Activated CD8-positive, alpha-beta T cell treated with anti-CD3 and anti-CD28 coated beads for 36 hours (primary cell): ENCODE data around the gene ARHGAP22. TPM values are rescaled to one million over a fixed set of nuclear protein-coding genes. Genes with fewer than 3 reads are reported as not detected.

Experiments used
- ATAC-seq: fragments of 200-7000 bp; cut with Tn5 transposase; one replicate; pipeline ENCODE4 v1.10.0; 2021; ENCODE audit warnings: mild to moderate bottlenecking, moderate library complexity
- CTCF ChIA-PET: fragments of 350-600 bp; sonication (Branson Sonifier 250); formaldehyde crosslinking; loops from one replicate; lab custom pipeline; 2021; ENCODE audit warnings: antibody characterized with exemption; lab: Charles Lee
- POLR2A ChIA-PET: fragments of 350-600 bp; sonication (Branson Sonifier 250); formaldehyde crosslinking; loops from one replicate; lab custom pipeline; 2021; ENCODE audit warnings: antibody characterized with exemption; lab: Charles Lee
- DNase-seq: peaks from one replicate; pipeline ENCODE4 v3.0.0-alpha.2; 2020
- H3K27ac Mint-ChIP-seq: one replicate; pipeline ENCODE4 v1.8.0; 2021; ENCODE audit warnings: mild to moderate bottlenecking, mixed read lengths
- H3K27me3 Mint-ChIP-seq: one replicate; pipeline ENCODE4 v1.8.0; 2021; ENCODE audit warnings: mixed read lengths
- H3K36me3 Mint-ChIP-seq: one replicate; pipeline ENCODE4 v1.8.0; 2021; ENCODE audit warnings: low read depth, mixed read lengths
- H3K4me1 Mint-ChIP-seq: one replicate; pipeline ENCODE4 v1.8.0; 2021; ENCODE audit warnings: low read depth, mixed read lengths
- H3K4me3 Mint-ChIP-seq: one replicate; pipeline ENCODE4 v1.8.0; 2021; ENCODE audit warnings: mild to moderate bottlenecking, moderate library complexity, mixed read lengths
- H3K9me3 Mint-ChIP-seq: one replicate; pipeline ENCODE4 v1.8.0; 2021; ENCODE audit warnings: mixed read lengths
- intact Hi-C: fragments of 100-400 bp; cut with micrococcal nuclease; formaldehyde crosslinking; loops from one replicate; pipeline ENCODE4 v1.10.0; 2022
- total RNA-seq, 2 experiments: library from RNA; stranded (reverse); gene quantifications; one replicate each; pipeline ENCODE4 v1.2.3, GENCODE V29; 2021
- TF ChIP-seq, protein P1 (sequence below): fragments of 200-600 bp; IDR thresholded peaks from one replicate; pipeline ENCODE4 v1.8.0; 2022; ENCODE audit warnings: antibody characterized with exemption, mild to moderate bottlenecking

ARHGAP22 gene
- total RNA-seq, 2 experiments from 2014 or later = not detected

DNA sequence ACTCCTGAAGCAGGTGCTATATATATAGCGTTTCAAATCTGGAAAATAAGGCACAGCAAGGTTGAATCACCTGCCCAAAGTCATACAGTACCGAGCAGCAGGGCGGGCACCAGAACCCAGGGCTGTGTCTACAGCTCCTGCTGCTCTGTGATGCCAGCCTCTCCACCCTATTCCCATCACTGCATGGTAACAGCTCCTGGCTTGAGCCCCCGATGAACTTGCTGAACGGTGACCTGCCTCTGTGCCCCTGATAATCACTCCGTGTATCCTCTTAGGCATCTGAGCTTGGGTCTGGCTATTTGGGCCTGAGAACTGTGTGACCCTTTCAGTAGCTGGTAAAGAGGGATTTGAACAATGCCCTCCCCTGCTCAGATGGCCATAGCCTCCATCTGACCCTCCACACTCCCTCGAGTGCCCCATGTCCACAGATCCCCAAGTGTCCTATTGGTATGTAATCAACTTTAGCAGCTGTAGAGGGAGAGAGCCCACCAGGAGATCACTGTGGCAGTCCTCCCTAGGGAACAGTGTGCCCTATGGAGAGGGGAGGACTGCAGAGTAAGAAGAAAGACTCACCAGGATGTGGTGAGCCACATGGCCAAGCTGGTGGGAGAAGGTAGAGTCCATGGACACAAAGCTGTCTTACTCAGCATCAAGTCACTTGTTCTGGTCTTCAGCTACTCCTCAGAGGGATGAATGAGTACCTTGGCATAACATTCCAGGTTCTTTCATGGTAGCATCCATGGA lies 1.1 kb upstream of the ARHGAP22 start:
- Mint-ChIP-seq H3K4me1 (peaks cover 2% of the 10 kb centered on the region), H3K36me3 (no peaks in the 10 kb centered on the region), H3K4me3 (no peak overlapping the region), H3K27ac (no peak overlapping the region), H3K9me3 (no peaks in the 10 kb centered on the region), H3K27me3 (peaks cover 28% of the 10 kb centered on the region)
- TF ChIP-seq, protein P1, sequence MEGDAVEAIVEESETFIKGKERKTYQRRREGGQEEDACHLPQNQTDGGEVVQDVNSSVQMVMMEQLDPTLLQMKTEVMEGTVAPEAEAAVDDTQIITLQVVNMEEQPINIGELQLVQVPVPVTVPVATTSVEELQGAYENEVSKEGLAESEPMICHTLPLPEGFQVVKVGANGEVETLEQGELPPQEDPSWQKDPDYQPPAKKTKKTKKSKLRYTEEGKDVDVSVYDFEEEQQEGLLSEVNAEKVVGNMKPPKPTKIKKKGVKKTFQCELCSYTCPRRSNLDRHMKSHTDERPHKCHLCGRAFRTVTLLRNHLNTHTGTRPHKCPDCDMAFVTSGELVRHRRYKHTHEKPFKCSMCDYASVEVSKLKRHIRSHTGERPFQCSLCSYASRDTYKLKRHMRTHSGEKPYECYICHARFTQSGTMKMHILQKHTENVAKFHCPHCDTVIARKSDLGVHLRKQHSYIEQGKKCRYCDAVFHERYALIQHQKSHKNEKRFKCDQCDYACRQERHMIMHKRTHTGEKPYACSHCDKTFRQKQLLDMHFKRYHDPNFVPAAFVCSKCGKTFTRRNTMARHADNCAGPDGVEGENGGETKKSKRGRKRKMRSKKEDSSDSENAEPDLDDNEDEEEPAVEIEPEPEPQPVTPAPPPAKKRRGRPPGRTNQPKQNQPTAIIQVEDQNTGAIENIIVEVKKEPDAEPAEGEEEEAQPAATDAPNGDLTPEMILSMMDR = no peak
- CTCF ChIA-PET = interaction anchor here (1.4 to 8.7 kb wide), 2 partner anchors 10 to 51 kb away, joined by 5 to 91 read pairs; no protein-coding TSS in a partner anchor
- intact Hi-C loops = no loop called here
- DNase-seq = no peak
- POLR2A ChIA-PET = no interaction called here
- ATAC-seq = no peak

DNA sequence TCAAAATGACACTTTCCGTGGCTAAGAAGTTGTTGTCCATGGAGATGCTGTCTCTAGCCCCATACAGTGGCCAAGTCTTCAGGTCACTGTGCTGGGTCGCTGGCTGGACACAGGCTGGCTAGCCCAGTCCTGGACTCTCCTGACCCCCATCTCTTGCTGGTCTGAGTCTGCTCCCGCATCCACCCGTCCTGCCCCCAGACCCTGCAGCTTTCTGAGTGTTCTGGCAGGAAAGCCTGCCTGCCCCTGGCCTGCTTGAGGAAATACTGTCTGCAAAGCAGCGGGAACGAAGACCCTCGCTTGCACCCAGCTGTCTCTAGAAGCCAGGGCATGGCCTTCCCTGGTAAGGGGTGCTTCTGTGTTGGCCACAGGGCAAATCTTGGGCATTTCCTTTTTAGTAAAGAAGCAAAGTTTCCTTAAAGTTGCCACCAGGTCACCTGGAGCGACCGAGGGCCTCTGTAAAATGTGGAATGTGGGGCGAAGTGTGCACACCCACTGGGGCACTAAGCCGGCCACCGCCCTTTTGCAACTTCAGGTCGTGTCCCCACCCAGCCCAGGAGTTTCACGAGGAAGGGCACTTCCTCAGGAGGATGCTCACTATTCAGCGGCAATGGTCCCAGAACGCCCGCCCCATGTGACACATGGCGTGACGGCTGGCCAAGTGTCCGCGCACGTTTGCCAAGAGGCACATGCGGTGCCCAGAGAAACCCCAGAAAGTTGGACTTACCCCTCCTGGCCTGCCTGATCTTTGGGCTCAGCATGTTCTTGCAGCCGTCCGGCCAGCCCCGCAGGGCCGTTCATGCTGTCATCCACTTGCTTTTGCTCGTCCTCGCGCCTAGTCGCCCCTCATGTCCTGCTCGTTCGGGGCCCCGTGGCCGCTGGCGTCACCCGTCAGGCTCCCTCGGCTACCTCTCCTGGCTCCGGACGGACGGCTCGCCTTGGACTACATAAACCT lies 558 bp downstream of the ARHGAP22 start:
- DNase-seq (no peak), ATAC-seq (no peak)
- H3K9me3 Mint-ChIP-seq = no peaks in the 10 kb centered on the region
- ChIA-PET POLR2A (no interaction called here), CTCF (interaction anchor here (1.0 to 8.7 kb wide), 2 partner anchors 52 to 53 kb away, joined by 4 to 91 read pairs; no protein-coding TSS in a partner anchor)
- intact Hi-C loops = no loop called here
- TF ChIP-seq, protein P1 = no peak
- H3K36me3 Mint-ChIP-seq = no peaks in the 10 kb centered on the region
- H3K4me1 Mint-ChIP-seq = peaks cover 2% of the 10 kb centered on the region
- peaks cover 28% of the 10 kb centered on the region for H3K27me3 Mint-ChIP-seq
- H3K27ac Mint-ChIP-seq = no peak overlapping the region
- H3K4me3 Mint-ChIP-seq = no peak overlapping the region

GRCh38 chr10:48603421-48604038 lies 1.3 kb downstream of the ARHGAP22 start:
- H3K36me3 Mint-ChIP-seq = no peaks in the 10 kb centered on the region
- DNase-seq (no peak), ATAC-seq (no peak)
- ChIA-PET CTCF (interaction anchor here (1.0 kb wide), 1 partner anchor 53 kb away, joined by 4 read pairs; no protein-coding TSS in a partner anchor), POLR2A (no interaction called here)
- TF ChIP-seq, protein P1 = no peak
- no peak overlapping the region for H3K4me3 Mint-ChIP-seq
- intact Hi-C loops = no loop called here
- H3K27me3 Mint-ChIP-seq = peaks cover 28% of the 10 kb centered on the region
- no peaks in the 10 kb centered on the region for H3K9me3 Mint-ChIP-seq
- H3K27ac Mint-ChIP-seq = no peak overlapping the region
- peaks cover 2% of the 10 kb centered on the region for H3K4me1 Mint-ChIP-seq

GRCh38 chr10:48602401-48603135 lies 2.3 kb downstream of the ARHGAP22 start:
- intact Hi-C loops = no loop called here
- TF ChIP-seq, protein P1 = no peak
- Mint-ChIP-seq H3K4me3 (no peak overlapping the region), H3K9me3 (no peaks in the 10 kb centered on the region), H3K27me3 (peaks cover 25% of the 10 kb centered on the region), H3K4me1 (peaks cover 2% of the 10 kb centered on the region), H3K36me3 (no peaks in the 10 kb centered on the region), H3K27ac (no peak overlapping the region)
- DNase-seq = no peak
- ATAC-seq = no peak
- POLR2A ChIA-PET = no interaction called here
- CTCF ChIA-PET = interaction anchor here (1.1 to 1.8 kb wide), 2 partner anchors 12 to 54 kb away, joined by 6 to 9 read pairs; no protein-coding TSS in a partner anchor
